K562 (cell line): ENCODE data around the gene NYAP1. TPM values are rescaled to one million over a fixed set of nuclear protein-coding genes. Genes with fewer than 3 reads are reported as not detected.
A peak's percentile ranks its signal among the peaks of the same experiment; 100 is the strongest.

Experiments used
- AFF4 ChIP-seq: sonication (generic); formaldehyde crosslinking; IDR thresholded peaks from 2 replicates; pipeline ENCODE4 v1.8.0; 2023; ENCODE audit warnings: mild to moderate bottlenecking, missing genetic modification reagents
- ATF1 ChIP-seq, 2 experiments: fragments of 450-650 bp in 1 of 2; IDR thresholded peaks; 2 replicates each; pipeline ENCODE4 v1.6.1; 2016; ENCODE audit warnings: missing compliant biosample characterization in 1 of 2, missing genetic modification characterization in 1 of 2
- RBM39 ChIP-seq: fragments of 200-400 bp; formaldehyde crosslinking; optimal IDR thresholded peaks from 2 replicates; pipeline ENCODE3; 2018; ENCODE audit warnings: low read depth, low read length
- SNIP1 ChIP-seq: fragments of 450-650 bp; IDR thresholded peaks from 2 replicates; pipeline ENCODE4 v1.7.1; 2017; ENCODE audit warnings: low read depth, mild to moderate bottlenecking
- ZC3H8 ChIP-seq: fragments of 450-650 bp; IDR thresholded peaks from 2 replicates; pipeline ENCODE4 v1.6.1; 2017
- ZEB2 ChIP-seq: fragments of 450-650 bp; IDR thresholded peaks from 2 replicates; pipeline ENCODE4 v1.6.1; 2016
- ZNF140 ChIP-seq: fragments of 250-450 bp; sonication (Bioruptor Pico); IDR thresholded peaks from 2 replicates; pipeline ENCODE4 v1.8.0; 2021; ENCODE audit warnings: moderate library complexity, mild to moderate bottlenecking, inconsistent platforms
- ZNF146 ChIP-seq: IDR thresholded peaks from one replicate; pipeline ENCODE4 v1.6.1; 2018; ENCODE audit warnings: missing compliant biosample characterization; ENCODE audit not compliant: unreplicated experiment
- polyA plus RNA-seq, 8 experiments: library from polyadenylated mRNA; depleted of rRNA in 4 of 8; stranded (reverse) in 5 of 8; unstranded in 3 of 8; fragments of >200 nt; fragmentation: Nextera tagmentation in 2 of 8; fragmentation: Illumina TruSeq in 1 of 8; extraction: Ambion mirVana in 2 of 8; extraction: Trizol in 1 of 8; gene quantifications; 2 replicates each; pipeline versions ENCODE4 v1.2.1 to v1.2.3, GENCODE V29; 2011 to 2014; ENCODE audit warnings: inconsistent platforms in 1 of 8, missing spikeins in 1 of 8
- total RNA-seq, 7 experiments: library from RNA; depleted of rRNA in 6 of 7; stranded (reverse); fragments of >200 nt in 6 of 7; fragmentation: Illumina TruSeq in 2 of 7; extraction: Trizol in 2 of 7; gene quantifications; 2 replicates each; pipeline versions ENCODE4 v1.2.1 to v1.2.3, GENCODE V29; 2011 to 2021; ENCODE audit warnings: low replicate concordance in 1 of 7
- TF ChIP-seq, protein P1 (sequence below): fragments of 450-650 bp; formaldehyde crosslinking; IDR thresholded peaks from 2 replicates; pipeline ENCODE4 v1.4.0; 2020; ENCODE audit warnings: mild to moderate bottlenecking, moderate library complexity
- TF ChIP-seq, protein P2 (sequence below): fragments of 150-350 bp; IDR thresholded peaks from 2 replicates; pipeline ENCODE4 v1.6.1; 2014; ENCODE audit warnings: low read depth, mild to moderate bottlenecking, low read length, borderline replicate concordance
- TF ChIP-seq, protein P3 (sequence below): fragments of 250-450 bp; sonication (Bioruptor Pico); IDR thresholded peaks from 2 replicates; pipeline ENCODE4 v1.5.0; 2021
- TF ChIP-seq, protein P4 (sequence below): IDR thresholded peaks from 2 replicates; pipeline ENCODE4 v1.6.1; 2012; ENCODE audit warnings: low read depth, low read length, improper control_type of control experiment, borderline replicate concordance

The NYAP1 gene
- total and polyA plus RNA-seq, 9 of the 15 experiments (the other 6 are each of a cell fraction or from before 2014, with no cell fraction given) = 0.11 to 0.88 (median 0.22) TPM; not detected in 2

DNA sequence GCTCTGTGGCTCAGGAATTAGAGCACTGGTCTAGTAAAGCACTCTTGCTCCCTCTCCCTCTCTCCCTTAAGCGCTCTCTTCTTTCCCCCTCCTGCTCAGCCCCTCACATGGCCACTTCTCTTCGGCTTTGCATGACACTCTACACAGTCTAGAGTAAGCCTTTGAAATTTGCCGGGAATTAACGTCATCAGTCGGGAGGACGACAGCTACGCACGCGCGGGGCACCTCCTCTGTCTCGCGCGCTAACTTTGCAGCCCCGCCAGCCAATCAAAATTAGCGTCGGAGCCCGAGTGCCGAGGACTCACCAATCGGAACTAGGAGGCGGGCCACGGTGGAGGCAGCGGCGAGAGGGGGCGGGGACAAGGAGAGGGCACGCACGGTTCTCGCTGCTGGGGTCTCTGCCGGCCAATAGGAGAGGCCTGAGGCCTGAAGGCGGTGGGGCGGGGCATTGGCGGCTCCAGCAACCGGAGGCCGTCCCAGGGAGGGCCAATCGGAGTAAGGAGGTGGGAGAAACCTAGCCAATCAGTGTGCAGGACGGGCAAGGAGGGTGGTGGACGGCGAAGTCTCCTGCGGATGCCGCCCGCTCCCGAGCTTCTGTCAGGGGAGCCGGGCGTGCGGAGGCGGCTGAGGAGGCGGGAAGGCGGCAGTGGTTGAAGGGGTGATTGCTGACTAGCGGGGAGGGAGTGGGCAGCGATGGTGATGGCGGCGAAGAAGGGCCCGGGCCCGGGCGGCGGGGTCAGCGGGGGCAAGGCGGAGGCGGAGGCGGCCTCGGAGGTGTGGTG lies 55.1 kb downstream of the NYAP1 start, which contains the start of gene AGFG2 (continued):
- TF ChIP-seq SNIP1 = no peak
- 0 out of 2 replicates have a peak, but pooled peaks have one; percentile 79 for TF ChIP-seq AFF4 (CRISPR knock-in tag)
- TF ChIP-seq RBM39 = no peak
- TF ChIP-seq, protein P1, sequence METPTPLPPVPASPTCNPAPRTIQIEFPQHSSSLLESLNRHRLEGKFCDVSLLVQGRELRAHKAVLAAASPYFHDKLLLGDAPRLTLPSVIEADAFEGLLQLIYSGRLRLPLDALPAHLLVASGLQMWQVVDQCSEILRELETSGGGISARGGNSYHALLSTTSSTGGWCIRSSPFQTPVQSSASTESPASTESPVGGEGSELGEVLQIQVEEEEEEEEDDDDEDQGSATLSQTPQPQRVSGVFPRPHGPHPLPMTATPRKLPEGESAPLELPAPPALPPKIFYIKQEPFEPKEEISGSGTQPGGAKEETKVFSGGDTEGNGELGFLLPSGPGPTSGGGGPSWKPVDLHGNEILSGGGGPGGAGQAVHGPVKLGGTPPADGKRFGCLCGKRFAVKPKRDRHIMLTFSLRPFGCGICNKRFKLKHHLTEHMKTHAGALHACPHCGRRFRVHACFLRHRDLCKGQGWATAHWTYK = peak; percentile 79; the same call in 1 of the 2 replicates
- no peak for TF ChIP-seq ZC3H8
- TF ChIP-seq ZNF146 (CRISPR knock-in tag) = no peak
- TF ChIP-seq, protein P2, sequence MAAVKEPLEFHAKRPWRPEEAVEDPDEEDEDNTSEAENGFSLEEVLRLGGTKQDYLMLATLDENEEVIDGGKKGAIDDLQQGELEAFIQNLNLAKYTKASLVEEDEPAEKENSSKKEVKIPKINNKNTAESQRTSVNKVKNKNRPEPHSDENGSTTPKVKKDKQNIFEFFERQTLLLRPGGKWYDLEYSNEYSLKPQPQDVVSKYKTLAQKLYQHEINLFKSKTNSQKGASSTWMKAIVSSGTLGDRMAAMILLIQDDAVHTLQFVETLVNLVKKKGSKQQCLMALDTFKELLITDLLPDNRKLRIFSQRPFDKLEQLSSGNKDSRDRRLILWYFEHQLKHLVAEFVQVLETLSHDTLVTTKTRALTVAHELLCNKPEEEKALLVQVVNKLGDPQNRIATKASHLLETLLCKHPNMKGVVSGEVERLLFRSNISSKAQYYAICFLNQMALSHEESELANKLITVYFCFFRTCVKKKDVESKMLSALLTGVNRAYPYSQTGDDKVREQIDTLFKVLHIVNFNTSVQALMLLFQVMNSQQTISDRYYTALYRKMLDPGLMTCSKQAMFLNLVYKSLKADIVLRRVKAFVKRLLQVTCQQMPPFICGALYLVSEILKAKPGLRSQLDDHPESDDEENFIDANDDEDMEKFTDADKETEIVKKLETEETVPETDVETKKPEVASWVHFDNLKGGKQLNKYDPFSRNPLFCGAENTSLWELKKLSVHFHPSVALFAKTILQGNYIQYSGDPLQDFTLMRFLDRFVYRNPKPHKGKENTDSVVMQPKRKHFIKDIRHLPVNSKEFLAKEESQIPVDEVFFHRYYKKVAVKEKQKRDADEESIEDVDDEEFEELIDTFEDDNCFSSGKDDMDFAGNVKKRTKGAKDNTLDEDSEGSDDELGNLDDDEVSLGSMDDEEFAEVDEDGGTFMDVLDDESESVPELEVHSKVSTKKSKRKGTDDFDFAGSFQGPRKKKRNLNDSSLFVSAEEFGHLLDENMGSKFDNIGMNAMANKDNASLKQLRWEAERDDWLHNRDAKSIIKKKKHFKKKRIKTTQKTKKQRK = no peak; the same call in 1 of the 2 replicates
- no peak; the same call in 1 of the 2 replicates for TF ChIP-seq ZEB2
- TF ChIP-seq, protein P3, sequence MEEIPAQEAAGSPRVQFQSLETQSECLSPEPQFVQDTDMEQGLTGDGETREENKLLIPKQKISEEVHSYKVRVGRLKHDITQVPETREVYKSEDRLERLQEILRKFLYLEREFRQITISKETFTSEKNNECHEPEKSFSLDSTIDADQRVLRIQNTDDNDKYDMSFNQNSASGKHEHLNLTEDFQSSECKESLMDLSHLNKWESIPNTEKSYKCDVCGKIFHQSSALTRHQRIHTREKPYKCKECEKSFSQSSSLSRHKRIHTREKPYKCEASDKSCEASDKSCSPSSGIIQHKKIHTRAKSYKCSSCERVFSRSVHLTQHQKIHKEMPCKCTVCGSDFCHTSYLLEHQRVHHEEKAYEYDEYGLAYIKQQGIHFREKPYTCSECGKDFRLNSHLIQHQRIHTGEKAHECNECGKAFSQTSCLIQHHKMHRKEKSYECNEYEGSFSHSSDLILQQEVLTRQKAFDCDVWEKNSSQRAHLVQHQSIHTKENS (CRISPR knock-in tag) = no peak
- TF ChIP-seq, protein P4, sequence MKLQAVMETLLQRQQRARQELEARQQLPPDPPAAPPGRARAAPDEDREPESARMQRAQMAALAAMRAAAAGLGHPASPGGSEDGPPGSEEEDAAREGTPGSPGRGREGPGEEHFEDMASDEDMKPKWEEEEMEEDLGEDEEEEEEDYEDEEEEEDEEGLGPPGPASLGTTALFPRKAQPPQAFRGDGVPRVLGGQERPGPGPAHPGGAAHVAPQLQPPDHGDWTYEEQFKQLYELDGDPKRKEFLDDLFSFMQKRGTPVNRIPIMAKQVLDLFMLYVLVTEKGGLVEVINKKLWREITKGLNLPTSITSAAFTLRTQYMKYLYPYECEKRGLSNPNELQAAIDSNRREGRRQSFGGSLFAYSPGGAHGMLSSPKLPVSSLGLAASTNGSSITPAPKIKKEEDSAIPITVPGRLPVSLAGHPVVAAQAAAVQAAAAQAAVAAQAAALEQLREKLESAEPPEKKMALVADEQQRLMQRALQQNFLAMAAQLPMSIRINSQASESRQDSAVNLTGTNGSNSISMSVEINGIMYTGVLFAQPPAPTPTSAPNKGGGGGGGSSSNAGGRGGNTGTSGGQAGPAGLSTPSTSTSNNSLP = no peak
- TF ChIP-seq ATF1 (CRISPR knock-in tag; IDR thresholded peaks at IDR 0.05) = no peak; the same call in 1 of the 2 replicates
- TF ChIP-seq ATF1 (tag; IDR thresholded peaks at IDR 0.05) = peak; percentile 97
- TF ChIP-seq ZNF140 (CRISPR knock-in tag) = no peak
